HepG2 (cell line): ENCODE results near the gene MOCS1. TPM values are rescaled to one million over a fixed set of nuclear protein-coding genes. Genes with fewer than 3 reads are reported as not detected.

Experiments
- ATAC-seq: fragments of 200-7000 bp; cut with Tn5 transposase; 3 replicates; pipeline ENCODE4 v1.9.1; 2020; ENCODE audit warnings: mild to moderate bottlenecking, moderate library complexity
- BruUV-seq: library from RNA; stranded (reverse); fragments of 400-500 nt; replicated peaks from 2 replicates; lab custom pipeline; 2021; lab: Mats Ljungman, UMichigan
- CTCF ChIA-PET: fragments of 300-600 bp; formaldehyde crosslinking; extraction: SDS; loops from one replicate; lab custom pipeline; 2021; ENCODE audit warnings: low total read pairs, inconsistent platforms, low intra/inter-chr PET ratio; lab: Yijun Ruan, JAX
- POLR2A ChIA-PET: fragments of 350-600 bp; sonication (Branson Sonifier 250); formaldehyde crosslinking; loops from one replicate; lab custom pipeline; 2020; ENCODE audit warnings: antibody characterized with exemption, inconsistent platforms; lab: Yijun Ruan, JAX
- DNase-seq: peaks from one replicate; pipeline ENCODE4 v3.0.0-alpha.2; 2015; ENCODE audit warnings: low spot score
- FAIRE-seq: peaks from 3 replicates; lab custom pipeline; 2011; peaks lifted over from hg19 to GRCh38; lab: Jason Lieb, UNC
- H2AFZ ChIP-seq: one replicate; pipeline ENCODE4 v1.6.1; 2011; ENCODE audit warnings: low read length, inconsistent platforms
- H3K27ac ChIP-seq: fragments of 300-600 bp; 3 replicates; pipeline ENCODE4 v1.8.0; 2011; ENCODE audit warnings: mixed run types, mild to moderate bottlenecking, mixed read lengths, low read length, inconsistent platforms; ENCODE audit not compliant: insufficient read depth; ENCODE audit errors: extremely low read length
- H3K27me3 ChIP-seq, 2 experiments: fragments of 200-600 bp in 1 of 2; 2 replicates in 1 of 2; 3 replicates in 1 of 2; pipeline versions ENCODE4 v1.6.0 to v1.8.0; 2011; ENCODE audit warnings: low read length in 2 of 2, mild to moderate bottlenecking in 2 of 2, moderate library complexity in 2 of 2, inconsistent platforms in 1 of 2; ENCODE audit not compliant: insufficient read depth in 2 of 2, control insufficient read depth in 1 of 2
- H3K36me3 ChIP-seq, 2 experiments: fragments of 200-600 bp in 1 of 2; replicated peaks in 1 of 2; 2 replicates in 1 of 2; 3 replicates in 1 of 2; pipeline versions ENCODE4 v1.5.1 to v1.8.0; 2011; ENCODE audit warnings: low read length in 2 of 2, inconsistent platforms in 1 of 2; ENCODE audit not compliant: insufficient read depth in 2 of 2, control insufficient read depth in 1 of 2
- H3K4me1 ChIP-seq: 2 replicates; pipeline ENCODE4 v1.5.1; 2012; ENCODE audit warnings: low read length, inconsistent platforms; ENCODE audit not compliant: insufficient read depth
- H3K4me2 ChIP-seq: 2 replicates; pipeline ENCODE4 v1.6.0; 2011; ENCODE audit warnings: low read depth, low read length, inconsistent platforms
- H3K4me3 ChIP-seq, 3 experiments: fragments of 200-600 bp in 1 of 3; sonication (generic), shearing (Covaris generic) in 1 of 3; replicated peaks in 1 of 3; 2 replicates each; pipeline ENCODE4 v1.5.1; 2011 to 2016; ENCODE audit warnings: low read length in 3 of 3, inconsistent platforms in 2 of 3, low read depth in 2 of 3, mild to moderate bottlenecking in 2 of 3, control low read depth in 1 of 3, mixed read lengths in 1 of 3; ENCODE audit not compliant: insufficient read depth in 1 of 3
- H3K79me2 ChIP-seq: one replicate; pipeline ENCODE4 v1.6.1; 2011; ENCODE audit warnings: low read length, inconsistent platforms; ENCODE audit not compliant: insufficient read depth
- H3K9ac ChIP-seq: 2 replicates; pipeline ENCODE4 v1.6.0; 2011; ENCODE audit warnings: mild to moderate bottlenecking, low read depth, low read length, inconsistent platforms; ENCODE audit not compliant: insufficient read depth
- H3K9me3 ChIP-seq: 2 replicates; pipeline ENCODE4 v1.5.1; 2012; ENCODE audit warnings: mild to moderate bottlenecking, low read length
- H4K20me1 ChIP-seq: 2 replicates; pipeline ENCODE4 v1.6.0; 2011; ENCODE audit warnings: inconsistent platforms, mild to moderate bottlenecking, low read length, moderate library complexity; ENCODE audit not compliant: insufficient read depth
- HHEX ChIP-seq: IDR thresholded peaks from 2 replicates; pipeline ENCODE4 v1.6.1; 2016; ENCODE audit warnings: control low read depth
- HNRNPL ChIP-seq: fragments of 200-400 bp; formaldehyde crosslinking; IDR thresholded peaks from 2 replicates; pipeline ENCODE4 v1.6.1; 2017; ENCODE audit warnings: mild to moderate bottlenecking, low read depth, low read length
- KDM5A ChIP-seq: fragments of 200-600 bp; sonication (generic); IDR thresholded peaks from 2 replicates; pipeline ENCODE4 v1.7.0; 2018; ENCODE audit warnings: antibody characterized with exemption, mild to moderate bottlenecking, low read length, borderline replicate concordance
- MYNN ChIP-seq: sonication (generic); formaldehyde crosslinking; IDR thresholded peaks from 2 replicates; pipeline ENCODE4 v1.4.0; 2020; ENCODE audit warnings: mild to moderate bottlenecking, low read depth, missing genetic modification reagents
- NAIF1 ChIP-seq: sonication (generic); formaldehyde crosslinking; IDR thresholded peaks from 2 replicates; pipeline ENCODE4 v1.5.0; 2020; ENCODE audit warnings: mild to moderate bottlenecking, missing genetic modification reagents, borderline replicate concordance
- NCOA2 ChIP-seq: sonication (generic); formaldehyde crosslinking; IDR thresholded peaks from 2 replicates; pipeline ENCODE4 v1.8.0; 2022; ENCODE audit warnings: inconsistent platforms
- SAFB2 ChIP-seq: sonication (generic); formaldehyde crosslinking; IDR thresholded peaks from 2 replicates; pipeline ENCODE4 v1.5.1; 2020; ENCODE audit warnings: missing genetic modification reagents, low read depth, mild to moderate bottlenecking, borderline replicate concordance
- SMYD3 ChIP-seq: sonication (generic); formaldehyde crosslinking; IDR thresholded peaks from 2 replicates; pipeline ENCODE4 v1.8.1; 2023; ENCODE audit warnings: mild to moderate bottlenecking, missing genetic modification reagents
- SPEN ChIP-seq: sonication (generic); formaldehyde crosslinking; IDR thresholded peaks from 2 replicates; pipeline ENCODE4 v1.5.1; 2020; ENCODE audit warnings: low read depth, mild to moderate bottlenecking, missing genetic modification reagents
- ZNF556 ChIP-seq: sonication (generic); formaldehyde crosslinking; IDR thresholded peaks from 2 replicates; pipeline ENCODE4 v1.4.0; 2020; ENCODE audit warnings: mild to moderate bottlenecking, missing genetic modification reagents, borderline replicate concordance
- ZNF678 ChIP-seq: sonication (generic); formaldehyde crosslinking; IDR thresholded peaks from 2 replicates; pipeline ENCODE4 v1.4.0; 2020; ENCODE audit warnings: mild to moderate bottlenecking, missing genetic modification reagents
- WGBS: methylation state at CpG from one replicate; pipeline ENCODE4 v1.1.6; 2017; ENCODE audit warnings: low lambda C conversion rate; 5-methylcytosine and 5-hydroxymethylcytosine counted together
- in situ Hi-C: cut with HindIII; loops from 2 replicates; pipeline ENCODE4 v1.10.0; 2017; ENCODE audit warnings: low pct_unique_long_range_greater_than_20kb; ENCODE audit not compliant: extremely low pct_ligation_motif_present
- intact Hi-C: fragments of 100-400 bp; cut with micrococcal nuclease; formaldehyde crosslinking; loops from one replicate; pipeline ENCODE4 v1.10.0; 2022; ENCODE audit not compliant: unreplicated experiment
- polyA plus RNA-seq, 8 experiments: library from polyadenylated mRNA; depleted of rRNA in 3 of 8; stranded (reverse) in 7 of 8; unstranded in 1 of 8; fragments of >200 nt; fragmentation: Illumina TruSeq in 4 of 8; extraction: Trizol in 4 of 8; gene quantifications; 2 replicates each; pipeline versions ENCODE4 v1.2.1 to v1.2.3, GENCODE V29; 2011 to 2016; ENCODE audit warnings: low read depth in 4 of 8, missing spikeins in 1 of 8, mixed read lengths in 1 of 8; ENCODE audit not compliant: insufficient read depth in 1 of 8
- total RNA-seq, 5 experiments: library from RNA; depleted of rRNA; stranded (reverse); fragments of >200 nt; fragmentation: Illumina TruSeq; extraction: Trizol; gene quantifications; 2 replicates each; pipeline ENCODE4 v1.2.3, GENCODE V29; 2016; ENCODE audit warnings: low read depth in 1 of 5
- TF ChIP-seq, protein P1 (sequence below): sonication (generic); formaldehyde crosslinking; IDR thresholded peaks from 2 replicates; pipeline ENCODE4 v1.5.0; 2020; ENCODE audit warnings: missing genetic modification reagents

Gene MOCS1
- total and polyA plus RNA-seq, 2 of the 13 experiments (the other 11 are each of a cell fraction or from before 2014, with no cell fraction given) = 5.3 to 11.7 TPM

DNA sequence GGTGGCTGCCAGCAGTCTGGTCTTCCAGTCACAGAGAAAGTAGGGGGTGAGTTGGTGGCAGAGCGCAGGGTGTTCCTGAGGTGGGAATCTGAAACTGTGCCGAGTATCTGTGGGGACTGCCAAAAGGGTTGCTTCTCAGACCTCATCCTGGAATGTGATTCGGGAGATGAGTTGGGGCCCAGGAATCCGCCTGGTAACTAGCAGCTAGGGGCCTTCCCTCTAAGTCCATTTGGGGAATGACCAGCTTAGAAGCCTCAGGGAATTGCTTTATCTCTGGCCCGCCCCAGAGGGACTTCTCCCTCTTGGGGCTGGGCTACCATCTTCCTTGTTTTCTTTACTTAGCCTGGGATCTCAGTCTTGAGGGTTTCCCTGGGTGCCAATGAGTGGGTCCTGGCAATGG lies 49.6 kb downstream of the MOCS1 start:
- ATAC-seq = no peak
- in situ Hi-C loops = loop anchor here (10.0 kb wide), 1 partner anchor 530 kb away; no protein-coding TSS in a partner anchor
- H3K4me1 ChIP-seq = peaks cover 25% of the 10 kb centered on the region
- ChIA-PET POLR2A (no interaction called here), CTCF (no interaction called here)
- no peak for DNase-seq
- H3K9ac ChIP-seq = no peak overlapping the region
- FAIRE-seq = no peak
- no peaks in the 10 kb centered on the region for H3K36me3 ChIP-seq
- intact Hi-C loops = no loop called here
- BruUV-seq = no TSS peak
- H3K4me3 ChIP-seq = no peak overlapping the region
- H3K9me3 ChIP-seq = no peaks in the 10 kb centered on the region
- H3K27me3 ChIP-seq = peaks cover 0 to 7% of the 10 kb centered on the region in 2 experiments; a peak in 2 of 5 replicates
- no peak overlapping the region for H3K4me2 ChIP-seq
- WGBS = 48% methylated on average over 3 of the region's 5 CpGs
- no peak overlapping the region for H3K27ac ChIP-seq
- no peak overlapping the region for H2AFZ ChIP-seq
- TF ChIP-seq NCOA2 (CRISPR knock-in tag) (no peak), HNRNPL (no peak), MYNN (CRISPR knock-in tag) (no peak), ZNF556 (CRISPR knock-in tag) (no peak), NAIF1 (CRISPR knock-in tag) (no peak), ZNF678 (CRISPR knock-in tag) (no peak), SMYD3 (CRISPR knock-in tag) (no peak), SPEN (no peak), SAFB2 (no peak), HHEX (CRISPR knock-in tag) (no peak), KDM5A (no peak)
- TF ChIP-seq, protein P1, sequence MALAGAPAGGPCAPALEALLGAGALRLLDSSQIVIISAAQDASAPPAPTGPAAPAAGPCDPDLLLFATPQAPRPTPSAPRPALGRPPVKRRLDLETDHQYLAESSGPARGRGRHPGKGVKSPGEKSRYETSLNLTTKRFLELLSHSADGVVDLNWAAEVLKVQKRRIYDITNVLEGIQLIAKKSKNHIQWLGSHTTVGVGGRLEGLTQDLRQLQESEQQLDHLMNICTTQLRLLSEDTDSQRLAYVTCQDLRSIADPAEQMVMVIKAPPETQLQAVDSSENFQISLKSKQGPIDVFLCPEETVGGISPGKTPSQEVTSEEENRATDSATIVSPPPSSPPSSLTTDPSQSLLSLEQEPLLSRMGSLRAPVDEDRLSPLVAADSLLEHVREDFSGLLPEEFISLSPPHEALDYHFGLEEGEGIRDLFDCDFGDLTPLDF (CRISPR knock-in tag) = no peak
- no peaks in the 10 kb centered on the region for H4K20me1 ChIP-seq
- no peaks in the 10 kb centered on the region for H3K79me2 ChIP-seq
